Heart right ventricle (tissue), 16 donors: ENCODE data around the gene VWCE. TPM values are rescaled to one million over a fixed set of nuclear protein-coding genes. Genes with fewer than 3 reads are reported as not detected.
A peak's percentile ranks its signal among the peaks of the same experiment; 100 is the strongest.

Experiments
- ATAC-seq, 8 donors: fragments of 200-7000 bp; cut with Tn5 transposase; one replicate each; pipeline ENCODE4 v1.9.1; 2020; ENCODE audit warnings: mild to moderate bottlenecking in 8 of 8, moderate library complexity in 8 of 8, moderate number of reproducible peaks in 1 of 8
- DNase-seq, 2 donors: peaks; one replicate each; pipeline ENCODE4 v3.0.0-alpha.2; 2020
- H3K27ac ChIP-seq, 10 donors: fragments of 200-600 bp; sonication (generic) in 2 of 10; one replicate each; pipeline versions ENCODE4 v1.5.0 to v1.8.0; 2020 to 2022; ENCODE audit warnings: mild to moderate bottlenecking in 3 of 10
- H3K27me3 ChIP-seq, 7 donors: fragments of 200-600 bp; one replicate each; pipeline ENCODE4 v1.8.0; 2021 to 2022; ENCODE audit warnings: mild to moderate bottlenecking in 2 of 7
- H3K36me3 ChIP-seq, 9 donors: fragments of 200-600 bp; sonication (generic) in 1 of 9; one replicate each; pipeline versions ENCODE4 v1.5.0 to v1.8.0; 2020 to 2022; ENCODE audit warnings: mild to moderate bottlenecking in 2 of 9
- H3K4me1 ChIP-seq, 9 donors: fragments of 200-600 bp; sonication (generic) in 1 of 9; one replicate each; pipeline versions ENCODE4 v1.5.0 to v1.8.0; 2020 to 2022; ENCODE audit warnings: mild to moderate bottlenecking in 4 of 9
- H3K4me3 ChIP-seq, 10 donors: fragments of 200-600 bp; sonication (generic) in 2 of 10; one replicate each; pipeline versions ENCODE4 v1.5.0 to v1.8.0; 2020 to 2022; ENCODE audit warnings: mild to moderate bottlenecking in 7 of 10, moderate library complexity in 2 of 10
- H3K9me3 ChIP-seq, 11 donors: fragments of 200-600 bp in 10 of 11; sonication (generic) in 2 of 11; one replicate each; pipeline versions ENCODE4 v1.5.0 to v1.8.0; 2013 to 2022; ENCODE audit warnings: mild to moderate bottlenecking in 2 of 11, control low read depth in 1 of 11, moderate library complexity in 1 of 11
- WGBS, 2 donors: extraction: QIAGEN DNeasy Blood & Tissue Kit; methylation state at CpG; one replicate each; pipeline ENCODE4 v1.1.7; 2013; ENCODE audit warnings: inconsistent platforms in 1 of 2; 5-methylcytosine and 5-hydroxymethylcytosine counted together
- intact Hi-C, 10 donors: fragments of 100-400 bp; cut with DNase I; formaldehyde crosslinking; loops; one replicate each; pipeline versions ENCODE4 v1.11.1 to v1.14.2; 2022
- polyA plus RNA-seq, 2 donors: library from polyadenylated mRNA; stranded (reverse); fragments of 200-250 nt; gene quantifications; one replicate each; pipeline ENCODE4 v1.2.3, GENCODE V29; 2013
- total RNA-seq, 10 donors: library from RNA; stranded (reverse); fragmentation: NEBNext Ultra II Directional in 3 of 10; extraction: Animal tissue kit (Norgen Biotek cat#: 25700) in 3 of 10; gene quantifications; one replicate each; pipeline versions ENCODE4 v1.2.1 to v1.2.4, GENCODE V29; 2021 to 2023
- TF ChIP-seq, protein P1 (sequence below), 9 donors: fragments of 200-600 bp; sonication (generic) in 2 of 9; IDR thresholded peaks; one replicate each; pipeline versions ENCODE4 v1.5.0 to v1.8.0; 2021 to 2022; ENCODE audit warnings: antibody characterized with exemption in 9 of 9, mild to moderate bottlenecking in 5 of 9, moderate library complexity in 1 of 9
- donor health status: Arrhythmogenic right ventricular cardiomyopathy.
- donor health status: ischemic (EF 13 %, LVEDD 7.1; RV severe dilation, severe dysfunction).
- donor health status: healthy with polysubstance abuse.
- donor health status: DM: no; HTN: yes; CAD: no.
- donor health status: DM: no; HTN: no; CAD: no.
- donor health status: ischemic (EF 25% LVEDD 6.9; RV normal size, moderate dysfunction).
- donor health status: ischemic (EF 25% LVEDD 5.7; RV mildly dilated, moderate dysfunction).
- donor health status: healthy.
- donor health status: DM: yes; HTN: yes; CAD: no.
- donor health status: Ischemic cardiomyopathy.
- donor health status: ischemic (EF 35%, LVEDD 5.7; RV mildly dilated, moderate dysfunction).
- donor health status: nonischemic (EF 11% LVEDD 7.7; RV severe dilation, severe dysfunction).
- donor health status: DM: yes; HTN: yes; CAD: no.
- donor health status: PGD.
- donor health status: ischemic (EF 29% LVEDD 5.4; RV normal size, mild dysfunction).
- donor health status: nonischemic (EF 23%, LVEDD 6.1; RV moderate dilation, normal function).

Gene VWCE
- total and polyA plus RNA-seq, 12 donors = 0.42 to 2.2 (median 0.89) TPM

- Histone ChIP-seq H3K4me1 (peaks cover 7 to 50% (median 40%) of the 10 kb centered on the region in 9 donors), H3K9me3 (no peaks in the 10 kb centered on the region), H3K4me3 (no peak overlapping the region), H3K27me3 (peaks cover 0 to 30% (median 0%) of the 10 kb centered on the region in 7 donors), H3K36me3 (peaks cover 0 to 50% (median 32%) of the 10 kb centered on the region in 9 donors), H3K27ac (peak overlapping the region in 4 of 10 donors; percentile 2 to 40 (median 39))
- intact Hi-C loops = no loop called here
- WGBS, 2 donors = 17 to 30% methylated on average over 5 of the region's 5 CpGs
- DNase-seq = peak in 1 of 2 donors; percentile 37
- TF ChIP-seq, protein P1, sequence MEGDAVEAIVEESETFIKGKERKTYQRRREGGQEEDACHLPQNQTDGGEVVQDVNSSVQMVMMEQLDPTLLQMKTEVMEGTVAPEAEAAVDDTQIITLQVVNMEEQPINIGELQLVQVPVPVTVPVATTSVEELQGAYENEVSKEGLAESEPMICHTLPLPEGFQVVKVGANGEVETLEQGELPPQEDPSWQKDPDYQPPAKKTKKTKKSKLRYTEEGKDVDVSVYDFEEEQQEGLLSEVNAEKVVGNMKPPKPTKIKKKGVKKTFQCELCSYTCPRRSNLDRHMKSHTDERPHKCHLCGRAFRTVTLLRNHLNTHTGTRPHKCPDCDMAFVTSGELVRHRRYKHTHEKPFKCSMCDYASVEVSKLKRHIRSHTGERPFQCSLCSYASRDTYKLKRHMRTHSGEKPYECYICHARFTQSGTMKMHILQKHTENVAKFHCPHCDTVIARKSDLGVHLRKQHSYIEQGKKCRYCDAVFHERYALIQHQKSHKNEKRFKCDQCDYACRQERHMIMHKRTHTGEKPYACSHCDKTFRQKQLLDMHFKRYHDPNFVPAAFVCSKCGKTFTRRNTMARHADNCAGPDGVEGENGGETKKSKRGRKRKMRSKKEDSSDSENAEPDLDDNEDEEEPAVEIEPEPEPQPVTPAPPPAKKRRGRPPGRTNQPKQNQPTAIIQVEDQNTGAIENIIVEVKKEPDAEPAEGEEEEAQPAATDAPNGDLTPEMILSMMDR (IDR thresholded peaks at IDR 0.05) = no peak
- ATAC-seq = peak; percentile 8 to 75 (median 46)
Measured at GRCh38 chr11:61297746-61298145, 2.6 kb upstream of the VWCE start.

GRCh38 chr11:61297341-61297740 is 2.2 kb upstream of the VWCE start:
- TF ChIP-seq, protein P1 (IDR thresholded peaks at IDR 0.05) = no peak
- Histone ChIP-seq H3K27me3 (peaks cover 0 to 30% (median 0%) of the 10 kb centered on the region in 7 donors), H3K4me3 (no peak overlapping the region), H3K9me3 (no peaks in the 10 kb centered on the region), H3K4me1 (peaks cover 7 to 50% (median 40%) of the 10 kb centered on the region in 9 donors), H3K36me3 (peaks cover 0 to 46% (median 27%) of the 10 kb centered on the region in 9 donors), H3K27ac (peak overlapping the region in 4 of 10 donors; percentile 2 to 40 (median 39))
- DNase-seq (no peak), ATAC-seq (no peak)
- WGBS, 2 donors = 43 to 70% methylated on average over 1 of the region's 1 CpG
- intact Hi-C loops = no loop called here

DNA sequence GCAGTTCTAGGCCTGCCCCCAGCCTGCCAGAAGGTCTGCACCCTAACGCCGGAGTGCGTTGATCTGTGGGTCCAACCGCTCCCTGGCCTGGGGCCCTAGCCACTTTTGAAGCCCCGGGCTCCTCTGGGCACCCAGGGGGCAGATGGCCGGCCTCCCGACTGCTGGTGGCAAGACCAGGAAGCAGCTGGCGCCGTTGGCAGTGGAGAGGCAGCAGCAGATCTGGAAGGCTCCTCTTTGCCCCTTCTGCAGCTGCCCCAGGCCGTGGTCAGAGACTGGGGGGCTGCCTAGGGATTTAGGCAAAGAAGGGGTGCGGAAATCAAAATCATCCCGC is 445 bp upstream of the VWCE start:
- Histone ChIP-seq H3K27ac (peak overlapping the region in 4 of 10 donors; percentile 53 to 64 (median 54)), H3K4me3 (peak overlapping the region in 9 of 10 donors; percentile 54 to 85 (median 63)), H3K27me3 (peaks cover 0 to 30% (median 0%) of the 10 kb centered on the region in 7 donors), H3K36me3 (peaks cover 0 to 28% (median 12%) of the 10 kb centered on the region in 9 donors), H3K4me1 (peaks cover 7 to 50% (median 40%) of the 10 kb centered on the region in 9 donors), H3K9me3 (no peaks in the 10 kb centered on the region)
- intact Hi-C loops = no loop called here
- 64 to 65% methylated on average over 12 of the region's 12 CpGs for WGBS, 2 donors
- DNase-seq (peak in 1 of 2 donors; percentile 24), ATAC-seq (no peak)
- TF ChIP-seq, protein P1 (IDR thresholded peaks at IDR 0.05) = no peak

DNA sequence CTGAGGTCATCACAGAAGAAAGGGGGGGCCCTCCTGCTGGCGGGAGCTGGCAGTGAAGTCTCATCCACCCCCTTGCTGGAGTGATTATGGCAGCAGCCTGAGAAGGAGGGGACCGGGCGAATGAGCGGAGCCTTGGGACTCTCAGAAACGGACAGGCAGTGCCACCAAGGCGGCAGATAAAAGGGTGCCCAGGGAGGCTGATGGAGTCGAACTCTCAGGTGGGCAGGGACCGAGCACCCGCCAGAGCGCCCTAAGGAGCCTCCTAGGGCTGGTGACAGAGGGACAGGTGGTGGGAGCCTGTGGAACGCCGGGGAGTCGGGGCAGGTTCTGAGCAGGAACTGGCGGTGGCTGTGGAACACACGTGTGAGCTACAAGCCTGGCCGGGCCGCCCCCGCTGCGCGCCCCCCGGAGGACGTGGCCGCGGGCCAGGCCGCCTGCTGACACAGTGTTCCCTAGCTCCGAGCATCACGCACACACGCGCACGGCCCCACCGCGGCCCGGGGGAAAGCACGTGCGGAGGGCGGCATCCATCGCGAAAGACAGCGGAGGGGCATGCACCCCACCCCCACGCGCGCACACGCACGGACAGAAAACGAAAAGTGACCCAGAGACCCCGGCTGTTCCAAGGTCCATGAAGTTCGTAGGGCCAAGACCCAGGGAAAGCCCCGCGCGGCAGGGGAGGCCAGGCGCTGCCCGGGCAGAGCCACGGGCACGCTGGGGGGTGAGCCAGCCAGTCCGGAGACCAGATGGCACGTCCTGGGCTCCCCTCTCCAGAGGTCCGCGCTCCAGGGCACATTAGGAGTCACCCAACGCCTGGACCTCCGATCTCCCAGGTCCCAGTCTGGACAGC is 1.0 kb downstream of the VWCE start:
- intact Hi-C loops = no loop called here
- DNase-seq (peak; percentile 26 to 42), ATAC-seq (peak; percentile 46 to 80 (median 54))
- H3K9me3 ChIP-seq = no peaks in the 10 kb centered on the region
- H3K36me3 ChIP-seq = peaks cover 0 to 13% (median 3%) of the 10 kb centered on the region in 9 donors
- TF ChIP-seq, protein P1 (IDR thresholded peaks at IDR 0.05) = no peak
- H3K4me1 ChIP-seq = peaks cover 7 to 50% (median 40%) of the 10 kb centered on the region in 9 donors
- peak overlapping the region; percentile 54 to 85 (median 64) for H3K4me3 ChIP-seq
- peak overlapping the region in 6 of 10 donors; percentile 19 to 64 (median 48) for H3K27ac ChIP-seq
- 1% methylated on average over 60 of the region's 60 CpGs for WGBS, 2 donors
- H3K27me3 ChIP-seq = peaks cover 0 to 30% (median 0%) of the 10 kb centered on the region in 7 donors
